ENCODE data around the gene ENAH.

The ENAH gene

GRCh38 chr1:225539069-225539468 is 113.9 kb downstream of the ENAH start:
- Histone ChIP-seq H3K9ac (ENCODE audit: low read depth, low read length) (no peak overlapping the region), H3K27ac (ENCODE audit: low read depth, low read length) (no peak overlapping the region), H3K36me3 (ENCODE audit: control insufficient read depth, insufficient read depth, low read length) (no peaks in the 10 kb centered on the region), H3K4me1 (ENCODE audit: control insufficient read depth, insufficient read depth, low read length) (peaks cover 77% of the 10 kb centered on the region), H3K4me3 (ENCODE audit: low read depth, low read length) (no peak overlapping the region), H3K27me3 (ENCODE audit: control insufficient read depth, insufficient read depth, low read length) (no peaks in the 10 kb centered on the region), H3K9me3 (ENCODE audit: control insufficient read depth, insufficient read depth, low read length) (no peaks in the 10 kb centered on the region)

DNA sequence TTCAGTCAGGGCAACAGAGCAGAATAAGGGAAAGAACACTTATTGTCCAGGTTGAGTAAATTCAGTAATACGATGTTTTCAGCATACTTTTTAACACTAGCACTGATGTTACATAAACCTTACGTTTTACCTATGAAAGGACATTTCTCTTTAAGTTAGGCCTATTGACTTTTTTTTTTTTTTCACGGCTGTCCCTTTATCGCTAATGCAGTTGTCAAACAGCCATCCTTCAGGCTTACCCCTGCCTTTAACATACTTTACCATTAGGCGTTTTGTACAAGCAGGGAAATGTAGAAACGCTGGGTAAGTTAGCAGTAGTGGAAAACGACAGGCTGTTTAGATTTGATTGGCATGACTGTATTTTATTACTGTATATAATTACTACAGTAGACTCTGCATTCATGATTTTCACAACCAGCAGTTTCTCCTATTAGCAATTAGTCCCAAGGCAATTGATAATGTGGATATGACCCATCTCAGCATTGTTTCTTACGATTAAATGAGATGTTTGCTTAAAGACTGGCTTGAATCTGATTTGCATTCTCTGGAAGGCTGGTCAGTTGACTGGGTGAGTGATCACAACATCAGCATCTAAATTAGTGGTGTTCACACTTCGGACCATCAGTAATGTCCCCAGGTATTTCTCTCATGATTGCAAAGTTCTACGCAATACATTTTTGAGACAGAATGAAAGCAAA is 115.2 kb downstream of the ENAH start:
- peaks cover 89% of the 10 kb centered on the region for H3K4me1 ChIP-seq (ENCODE audit: control insufficient read depth, insufficient read depth, low read length)

GRCh38 chr1:225535280-225535679 is 117.6 kb downstream of the ENAH start:
- Histone ChIP-seq H3K9ac (ENCODE audit: low read depth, low read length) (no peak overlapping the region), H3K36me3 (ENCODE audit: control insufficient read depth, insufficient read depth, low read length) (peaks cover 7% of the 10 kb centered on the region), H3K4me1 (ENCODE audit: control insufficient read depth, insufficient read depth, low read length) (peaks cover 83% of the 10 kb centered on the region), H3K4me3 (ENCODE audit: low read depth, low read length) (no peak overlapping the region), H3K27me3 (ENCODE audit: control insufficient read depth, insufficient read depth, low read length) (no peaks in the 10 kb centered on the region), H3K27ac (ENCODE audit: low read depth, low read length) (no peak overlapping the region), H3K9me3 (ENCODE audit: control insufficient read depth, insufficient read depth, low read length) (no peaks in the 10 kb centered on the region)

More for the DNA sequence above, 115.2 kb downstream of the ENAH start:
- no peak overlapping the region for H3K9ac ChIP-seq (ENCODE audit: low read depth, low read length)
- H3K4me3 ChIP-seq (ENCODE audit: low read depth, low read length) = no peak overlapping the region
- no peaks in the 10 kb centered on the region for H3K27me3 ChIP-seq (ENCODE audit: control insufficient read depth, insufficient read depth, low read length)
- H3K9me3 ChIP-seq (ENCODE audit: control insufficient read depth, insufficient read depth, low read length) = no peaks in the 10 kb centered on the region
- no peaks in the 10 kb centered on the region for H3K36me3 ChIP-seq (ENCODE audit: control insufficient read depth, insufficient read depth, low read length)
- peak overlapping the region; percentile 64 for H3K27ac ChIP-seq (ENCODE audit: low read depth, low read length)

GRCh38 chr1:225534772-225535171 is 118.2 kb downstream of the ENAH start:
- no peak overlapping the region for H3K4me3 ChIP-seq (ENCODE audit: low read depth, low read length)
- H3K36me3 ChIP-seq (ENCODE audit: control insufficient read depth, insufficient read depth, low read length) = peaks cover 12% of the 10 kb centered on the region
- H3K9me3 ChIP-seq (ENCODE audit: control insufficient read depth, insufficient read depth, low read length) = no peaks in the 10 kb centered on the region
- no peak overlapping the region for H3K27ac ChIP-seq (ENCODE audit: low read depth, low read length)
- H3K4me1 ChIP-seq (ENCODE audit: control insufficient read depth, insufficient read depth, low read length) = peaks cover 78% of the 10 kb centered on the region
- H3K9ac ChIP-seq (ENCODE audit: low read depth, low read length) = no peak overlapping the region
- no peaks in the 10 kb centered on the region for H3K27me3 ChIP-seq (ENCODE audit: control insufficient read depth, insufficient read depth, low read length)

- Histone ChIP-seq H3K9me3 (ENCODE audit: control insufficient read depth, insufficient read depth, low read length) (no peaks in the 10 kb centered on the region), H3K4me1 (ENCODE audit: control insufficient read depth, insufficient read depth, low read length) (peaks cover 72% of the 10 kb centered on the region), H3K36me3 (ENCODE audit: control insufficient read depth, insufficient read depth, low read length) (peaks cover 17% of the 10 kb centered on the region), H3K27me3 (ENCODE audit: control insufficient read depth, insufficient read depth, low read length) (no peaks in the 10 kb centered on the region), H3K27ac (ENCODE audit: low read depth, low read length) (no peak overlapping the region), H3K4me3 (ENCODE audit: low read depth, low read length) (no peak overlapping the region), H3K9ac (ENCODE audit: low read depth, low read length) (no peak overlapping the region)
Observed at GRCh38 chr1:225534135-225534534, 118.8 kb downstream of the ENAH start.

DNA sequence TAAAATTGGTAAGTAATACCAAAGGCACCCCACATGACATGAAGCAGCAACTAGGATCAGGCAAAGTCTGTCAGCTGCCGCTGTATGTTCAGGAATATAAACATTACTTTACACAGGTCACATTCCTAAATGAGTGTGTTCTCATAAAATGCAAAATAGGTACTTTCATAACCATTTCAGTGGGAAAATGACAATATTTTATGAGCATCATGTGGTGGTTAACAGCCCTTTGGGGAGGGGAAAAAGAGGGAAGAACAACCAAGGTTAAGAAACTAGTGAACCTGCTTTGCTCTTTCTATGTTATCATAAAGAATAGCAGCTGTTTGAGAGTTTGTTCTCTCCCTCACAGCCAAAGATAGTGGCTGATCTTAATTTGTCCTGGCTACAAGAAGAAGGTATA is 119.7 kb downstream of the ENAH start:
- peaks cover 64% of the 10 kb centered on the region for H3K4me1 ChIP-seq (ENCODE audit: control insufficient read depth, insufficient read depth, low read length)
- H3K27me3 ChIP-seq (ENCODE audit: control insufficient read depth, insufficient read depth, low read length) = no peaks in the 10 kb centered on the region
- H3K4me3 ChIP-seq (ENCODE audit: low read depth, low read length) = no peak overlapping the region
- H3K9me3 ChIP-seq (ENCODE audit: control insufficient read depth, insufficient read depth, low read length) = no peaks in the 10 kb centered on the region
- H3K27ac ChIP-seq (ENCODE audit: low read depth, low read length) = peak overlapping the region; percentile 53
- H3K36me3 ChIP-seq (ENCODE audit: control insufficient read depth, insufficient read depth, low read length) = peaks cover 24% of the 10 kb centered on the region
- H3K9ac ChIP-seq (ENCODE audit: low read depth, low read length) = no peak overlapping the region

GRCh38 chr1:225532240-225532944 is 120.5 kb downstream of the ENAH start:
- H3K9ac ChIP-seq (ENCODE audit: low read depth, low read length) = no peak overlapping the region
- H3K27me3 ChIP-seq (ENCODE audit: control insufficient read depth, insufficient read depth, low read length) = no peaks in the 10 kb centered on the region
- H3K36me3 ChIP-seq (ENCODE audit: control insufficient read depth, insufficient read depth, low read length) = peaks cover 32% of the 10 kb centered on the region
- peaks cover 63% of the 10 kb centered on the region for H3K4me1 ChIP-seq (ENCODE audit: control insufficient read depth, insufficient read depth, low read length)
- peak overlapping the region; percentile 53 for H3K27ac ChIP-seq (ENCODE audit: low read depth, low read length)
- H3K4me3 ChIP-seq (ENCODE audit: low read depth, low read length) = no peak overlapping the region
- no peaks in the 10 kb centered on the region for H3K9me3 ChIP-seq (ENCODE audit: control insufficient read depth, insufficient read depth, low read length)

- Histone ChIP-seq H3K36me3 (ENCODE audit: control insufficient read depth, insufficient read depth, low read length) (peaks cover 32% of the 10 kb centered on the region), H3K4me3 (ENCODE audit: low read depth, low read length) (no peak overlapping the region), H3K4me1 (ENCODE audit: control insufficient read depth, insufficient read depth, low read length) (peaks cover 58% of the 10 kb centered on the region)
Observed at GRCh38 chr1:225529726-225530125, 123.2 kb downstream of the ENAH start.

GRCh38 chr1:225527575-225527974 is 125.3 kb downstream of the ENAH start:
- Histone ChIP-seq H3K27ac (ENCODE audit: low read depth, low read length) (no peak overlapping the region), H3K36me3 (ENCODE audit: control insufficient read depth, insufficient read depth, low read length) (peaks cover 32% of the 10 kb centered on the region), H3K9ac (ENCODE audit: low read depth, low read length) (no peak overlapping the region), H3K27me3 (ENCODE audit: control insufficient read depth, insufficient read depth, low read length) (no peaks in the 10 kb centered on the region), H3K9me3 (ENCODE audit: control insufficient read depth, insufficient read depth, low read length) (no peaks in the 10 kb centered on the region), H3K4me1 (ENCODE audit: control insufficient read depth, insufficient read depth, low read length) (peaks cover 52% of the 10 kb centered on the region), H3K4me3 (ENCODE audit: low read depth, low read length) (no peak overlapping the region)

More at GRCh38 chr1:225529726-225530125, 123.2 kb downstream of the ENAH start:
- Histone ChIP-seq H3K27ac (ENCODE audit: low read depth, low read length) (no peak overlapping the region), H3K27me3 (ENCODE audit: control insufficient read depth, insufficient read depth, low read length) (no peaks in the 10 kb centered on the region), H3K9ac (ENCODE audit: low read depth, low read length) (no peak overlapping the region), H3K9me3 (ENCODE audit: control insufficient read depth, insufficient read depth, low read length) (no peaks in the 10 kb centered on the region)

- Histone ChIP-seq H3K4me3 (ENCODE audit: low read depth, low read length) (no peak overlapping the region), H3K4me1 (ENCODE audit: control insufficient read depth, insufficient read depth, low read length) (peaks cover 45% of the 10 kb centered on the region), H3K9ac (ENCODE audit: low read depth, low read length) (no peak overlapping the region), H3K36me3 (ENCODE audit: control insufficient read depth, insufficient read depth, low read length) (peaks cover 32% of the 10 kb centered on the region), H3K9me3 (ENCODE audit: control insufficient read depth, insufficient read depth, low read length) (no peaks in the 10 kb centered on the region), H3K27ac (ENCODE audit: low read depth, low read length) (no peak overlapping the region), H3K27me3 (ENCODE audit: control insufficient read depth, insufficient read depth, low read length) (no peaks in the 10 kb centered on the region)
Observed at GRCh38 chr1:225526878-225527277, 126.0 kb downstream of the ENAH start.

DNA sequence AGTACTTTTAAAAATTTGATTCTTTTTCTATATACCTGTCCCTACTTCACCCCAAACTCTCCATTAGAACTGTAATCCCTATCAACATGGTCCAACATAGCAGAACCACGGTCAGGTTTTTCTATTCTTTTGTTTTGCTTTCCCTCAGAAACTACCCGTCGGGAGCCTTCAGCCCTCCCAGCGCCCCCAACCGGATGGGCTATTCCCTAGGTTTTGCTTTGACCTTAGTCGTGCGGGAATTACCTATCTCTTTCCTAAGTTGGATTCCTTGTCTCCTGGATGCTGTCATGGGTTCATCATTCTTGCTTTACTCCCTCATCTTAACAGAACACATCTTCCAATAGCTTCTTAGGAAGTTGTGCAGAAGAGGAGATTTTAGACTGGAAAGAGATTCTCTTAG is 127.5 kb downstream of the ENAH start:
- Histone ChIP-seq H3K4me3 (ENCODE audit: low read depth, low read length) (no peak overlapping the region), H3K27me3 (ENCODE audit: control insufficient read depth, insufficient read depth, low read length) (no peaks in the 10 kb centered on the region), H3K9ac (ENCODE audit: low read depth, low read length) (no peak overlapping the region), H3K9me3 (ENCODE audit: control insufficient read depth, insufficient read depth, low read length) (no peaks in the 10 kb centered on the region), H3K27ac (ENCODE audit: low read depth, low read length) (peak overlapping the region; percentile 11), H3K36me3 (ENCODE audit: control insufficient read depth, insufficient read depth, low read length) (peaks cover 26% of the 10 kb centered on the region), H3K4me1 (ENCODE audit: control insufficient read depth, insufficient read depth, low read length) (peaks cover 45% of the 10 kb centered on the region)
